Chondrocyte (in vitro differentiated cells): ENCODE data around the gene MGAM2. TPM values are rescaled to one million over a fixed set of nuclear protein-coding genes. Genes with fewer than 3 reads are reported as not detected.

Source experiments
- DNase-seq: peaks from one replicate; pipeline ENCODE4 v3.0.0; 2021; ENCODE audit warnings: mixed read lengths, low spot score
- H3K27ac Mint-ChIP-seq: one replicate; pipeline ENCODE4 v1.8.0; 2021; ENCODE audit warnings: mild to moderate bottlenecking, moderate library complexity, mixed read lengths; ENCODE audit not compliant: unreplicated experiment
- H3K27me3 Mint-ChIP-seq: 2 replicates; pipeline ENCODE4 v1.8.0; 2021; ENCODE audit warnings: low read depth, mixed read lengths
- H3K36me3 Mint-ChIP-seq: 2 replicates; pipeline ENCODE4 v1.8.0; 2021; ENCODE audit warnings: low read depth, mixed read lengths
- H3K4me1 Mint-ChIP-seq: 2 replicates; pipeline ENCODE4 v1.8.0; 2021; ENCODE audit warnings: low read depth, mild to moderate bottlenecking, mixed read lengths
- H3K4me3 Mint-ChIP-seq: one replicate; pipeline ENCODE4 v1.8.0; 2021; ENCODE audit warnings: mild to moderate bottlenecking, moderate library complexity, mixed read lengths; ENCODE audit not compliant: unreplicated experiment
- H3K9me3 Mint-ChIP-seq: 2 replicates; pipeline ENCODE4 v1.8.0; 2021; ENCODE audit warnings: low read depth, mixed read lengths
- total RNA-seq: library from RNA; stranded (reverse); gene quantifications from 3 replicates; pipeline ENCODE4 v1.2.1, GENCODE V29; 2021
- TF ChIP-seq, protein P1 (sequence below): fragments of 200-600 bp; sonication (generic); IDR thresholded peaks from 2 replicates; pipeline ENCODE4 v1.5.0; 2021; ENCODE audit warnings: antibody characterized with exemption, mild to moderate bottlenecking, moderate library complexity

MGAM2 gene
- total RNA-seq, 1 donor from 2014 or later: not detected

DNA sequence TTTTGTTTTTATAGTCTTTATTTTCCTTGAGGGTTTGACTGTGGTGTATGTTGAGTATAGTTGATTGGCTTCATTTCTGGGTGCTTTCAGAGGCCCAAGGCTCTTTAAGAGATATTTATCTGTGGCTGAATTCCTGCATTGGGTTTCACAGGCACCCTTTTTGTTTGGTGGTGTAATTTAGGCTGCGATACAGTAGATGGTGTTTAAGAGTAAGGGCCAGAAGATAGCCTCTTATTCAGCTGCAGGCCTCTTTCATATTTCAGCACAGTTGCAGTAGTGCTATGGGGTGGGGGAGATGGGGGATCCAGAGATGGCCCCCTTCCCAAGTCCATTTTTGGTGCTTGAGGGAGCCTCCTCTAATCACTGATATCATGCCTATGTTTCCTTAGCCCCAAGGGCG, 69.7 kb downstream of the MGAM2 start:
- Mint-ChIP-seq H3K9me3 (no peaks in the 10 kb centered on the region), H3K27ac (no peak overlapping the region), H3K27me3 (peaks cover 2% of the 10 kb centered on the region), H3K36me3 (no peaks in the 10 kb centered on the region), H3K4me1 (peaks cover 10% of the 10 kb centered on the region), H3K4me3 (no peak overlapping the region)
- no peak for DNase-seq
- TF ChIP-seq, protein P1, sequence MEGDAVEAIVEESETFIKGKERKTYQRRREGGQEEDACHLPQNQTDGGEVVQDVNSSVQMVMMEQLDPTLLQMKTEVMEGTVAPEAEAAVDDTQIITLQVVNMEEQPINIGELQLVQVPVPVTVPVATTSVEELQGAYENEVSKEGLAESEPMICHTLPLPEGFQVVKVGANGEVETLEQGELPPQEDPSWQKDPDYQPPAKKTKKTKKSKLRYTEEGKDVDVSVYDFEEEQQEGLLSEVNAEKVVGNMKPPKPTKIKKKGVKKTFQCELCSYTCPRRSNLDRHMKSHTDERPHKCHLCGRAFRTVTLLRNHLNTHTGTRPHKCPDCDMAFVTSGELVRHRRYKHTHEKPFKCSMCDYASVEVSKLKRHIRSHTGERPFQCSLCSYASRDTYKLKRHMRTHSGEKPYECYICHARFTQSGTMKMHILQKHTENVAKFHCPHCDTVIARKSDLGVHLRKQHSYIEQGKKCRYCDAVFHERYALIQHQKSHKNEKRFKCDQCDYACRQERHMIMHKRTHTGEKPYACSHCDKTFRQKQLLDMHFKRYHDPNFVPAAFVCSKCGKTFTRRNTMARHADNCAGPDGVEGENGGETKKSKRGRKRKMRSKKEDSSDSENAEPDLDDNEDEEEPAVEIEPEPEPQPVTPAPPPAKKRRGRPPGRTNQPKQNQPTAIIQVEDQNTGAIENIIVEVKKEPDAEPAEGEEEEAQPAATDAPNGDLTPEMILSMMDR: no peak

DNA sequence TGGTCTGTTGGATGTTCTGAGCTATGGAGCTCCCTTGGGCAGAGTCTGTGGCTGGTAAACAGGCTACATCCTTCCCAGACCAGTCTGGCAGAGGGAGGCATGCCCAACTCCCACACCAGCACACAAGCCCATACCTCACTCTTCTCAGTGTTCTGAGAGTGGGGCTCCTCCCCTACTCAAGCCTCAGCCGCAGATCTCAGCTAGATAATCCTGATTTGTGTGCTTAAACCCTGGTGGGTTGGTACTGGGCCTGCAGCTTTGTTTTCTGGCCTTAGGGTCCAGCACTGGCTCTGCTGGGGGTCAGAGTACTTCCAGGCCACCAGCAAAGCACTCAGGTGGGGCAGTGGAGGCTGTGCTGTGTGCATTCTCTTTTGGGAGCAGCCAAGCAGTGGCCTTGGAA, 70.4 kb downstream of the MGAM2 start:
- Mint-ChIP-seq H3K27me3 (peaks cover 2% of the 10 kb centered on the region), H3K36me3 (no peaks in the 10 kb centered on the region), H3K4me3 (no peak overlapping the region), H3K9me3 (no peaks in the 10 kb centered on the region), H3K27ac (no peak overlapping the region), H3K4me1 (peaks cover 10% of the 10 kb centered on the region)
- TF ChIP-seq, protein P1: no peak
- no peak for DNase-seq

DNA sequence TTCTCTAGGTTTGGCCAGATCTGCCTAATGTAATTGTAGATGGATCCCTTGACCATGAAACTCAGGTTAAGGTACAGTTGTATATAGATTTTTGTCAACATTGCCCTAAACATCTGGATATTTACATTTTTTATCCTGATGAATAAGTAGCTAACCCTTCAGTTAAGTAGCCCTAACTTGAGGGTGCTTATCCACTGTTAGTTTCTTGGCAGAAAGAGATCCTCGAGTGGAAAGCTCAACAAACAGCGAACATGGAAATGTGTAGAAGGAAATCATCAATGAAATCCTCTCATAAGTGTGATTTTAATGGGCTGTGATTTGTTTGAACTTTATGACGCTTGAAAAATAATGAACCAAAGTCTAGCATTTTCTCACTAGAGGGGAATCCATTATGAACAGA, 73.6 kb downstream of the MGAM2 start:
- Mint-ChIP-seq H3K4me1 (peaks cover 18% of the 10 kb centered on the region), H3K27ac (no peak overlapping the region), H3K27me3 (peaks cover 2% of the 10 kb centered on the region), H3K4me3 (no peak overlapping the region), H3K9me3 (no peaks in the 10 kb centered on the region), H3K36me3 (no peaks in the 10 kb centered on the region)
- TF ChIP-seq, protein P1: no peak
- no peak for DNase-seq

DNA sequence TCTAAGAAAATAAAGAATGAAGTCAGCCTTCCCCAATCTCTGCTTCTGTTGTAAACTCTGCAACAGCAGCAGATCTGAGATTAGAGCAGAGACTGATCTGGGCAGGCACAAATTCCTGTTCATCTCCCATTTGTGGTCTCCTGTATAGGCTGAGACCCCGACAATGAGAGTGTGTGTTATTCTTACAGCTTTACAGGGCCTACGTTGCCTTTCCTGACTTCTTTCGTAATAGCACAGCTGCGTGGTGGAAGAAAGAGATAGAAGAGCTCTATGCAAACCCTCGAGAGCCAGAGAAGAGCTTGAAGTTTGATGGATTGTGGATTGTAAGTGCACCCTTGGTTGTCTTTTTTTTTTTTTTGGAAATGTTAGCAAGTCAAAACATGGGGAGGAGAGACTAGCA, 74.3 kb downstream of the MGAM2 start:
- no peaks in the 10 kb centered on the region for H3K36me3 Mint-ChIP-seq

DNA sequence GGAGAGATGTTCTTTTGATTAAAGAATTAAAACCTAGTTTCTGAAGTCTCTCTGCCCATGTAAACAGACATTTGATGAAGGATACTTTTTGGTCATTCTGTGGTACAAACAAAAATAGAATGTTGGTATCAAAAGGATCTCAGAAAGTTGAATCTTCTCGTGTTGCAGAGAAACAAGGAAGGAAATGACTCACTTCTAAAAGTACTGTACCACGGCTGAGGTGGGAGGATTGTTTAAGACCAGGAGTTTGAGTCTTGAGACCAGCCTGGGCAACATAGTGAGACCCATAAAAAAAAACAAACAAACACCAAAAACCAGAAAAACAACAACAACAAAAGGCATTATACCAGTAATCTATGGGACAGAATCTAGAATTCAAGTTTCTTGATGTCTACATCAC, 76.6 kb downstream of the MGAM2 start:
- TF ChIP-seq, protein P1: no peak
- Mint-ChIP-seq H3K27ac (no peak overlapping the region), H3K9me3 (no peaks in the 10 kb centered on the region), H3K4me1 (peaks cover 9% of the 10 kb centered on the region), H3K27me3 (peaks cover 12% of the 10 kb centered on the region), H3K36me3 (no peaks in the 10 kb centered on the region), H3K4me3 (no peak overlapping the region)
- DNase-seq: no peak

More for the DNA sequence above, 74.3 kb downstream of the MGAM2 start:
- no peak for DNase-seq
- no peaks in the 10 kb centered on the region for H3K9me3 Mint-ChIP-seq
- H3K4me3 Mint-ChIP-seq: no peak overlapping the region
- H3K27me3 Mint-ChIP-seq: peaks cover 2% of the 10 kb centered on the region
- no peak overlapping the region for H3K27ac Mint-ChIP-seq
- TF ChIP-seq, protein P1: no peak
- peaks cover 13% of the 10 kb centered on the region for H3K4me1 Mint-ChIP-seq
